H1 (cell line): ENCODE results near the gene ESYT2. TPM values are rescaled to one million over a fixed set of nuclear protein-coding genes. Genes with fewer than 3 reads are reported as not detected.

ENCODE experiments used
- BRCA1 ChIP-seq: IDR thresholded peaks from 2 replicates; pipeline ENCODE4 v1.6.1; 2012; ENCODE audit warnings: low read depth, low read length, improper control_type of control experiment
- CBX8 ChIP-seq: fragments of 300-800, 300-1000 bp; sonication (generic); IDR thresholded peaks from 2 replicates; pipeline ENCODE4 v1.7.1; 2016; ENCODE audit warnings: low read depth, low read length, borderline replicate concordance
- SIX5 ChIP-seq: IDR thresholded peaks from 2 replicates; pipeline ENCODE4 v1.6.1; 2011; ENCODE audit warnings: mild to moderate bottlenecking, low read depth, low read length
- SP4 ChIP-seq: IDR thresholded peaks from 2 replicates; pipeline ENCODE4 v1.6.1; 2012; ENCODE audit warnings: low read length, inconsistent platforms
- polyA plus RNA-seq, 7 experiments: library from polyadenylated mRNA; depleted of rRNA in 3 of 7; stranded (reverse) in 5 of 7; unstranded in 2 of 7; fragments of >200 nt in 5 of 7; fragments of 200-250 nt in 2 of 7; gene quantifications; 1 replicate in 5 of 7; 2 replicates in 1 of 7; 4 replicates in 1 of 7; pipeline versions ENCODE4 v1.2.1 to v1.2.3, GENCODE V29; 2011 to 2013; ENCODE audit warnings: missing spikeins in 2 of 7, mixed read lengths in 2 of 7
- total RNA-seq: library from RNA; stranded (reverse); fragmentation: NEBNext Ultra II Directional; extraction: Animal tissue kit (Norgen Biotek cat#: 25700); gene quantifications from 2 replicates; pipeline ENCODE4 v1.2.1, GENCODE V29; 2021

ESYT2 gene
- total and polyA plus RNA-seq, 2 of the 8 experiments (the other 6 are each of a cell fraction or from before 2014, with no cell fraction given): 27.0 to 37.5 TPM

DNA sequence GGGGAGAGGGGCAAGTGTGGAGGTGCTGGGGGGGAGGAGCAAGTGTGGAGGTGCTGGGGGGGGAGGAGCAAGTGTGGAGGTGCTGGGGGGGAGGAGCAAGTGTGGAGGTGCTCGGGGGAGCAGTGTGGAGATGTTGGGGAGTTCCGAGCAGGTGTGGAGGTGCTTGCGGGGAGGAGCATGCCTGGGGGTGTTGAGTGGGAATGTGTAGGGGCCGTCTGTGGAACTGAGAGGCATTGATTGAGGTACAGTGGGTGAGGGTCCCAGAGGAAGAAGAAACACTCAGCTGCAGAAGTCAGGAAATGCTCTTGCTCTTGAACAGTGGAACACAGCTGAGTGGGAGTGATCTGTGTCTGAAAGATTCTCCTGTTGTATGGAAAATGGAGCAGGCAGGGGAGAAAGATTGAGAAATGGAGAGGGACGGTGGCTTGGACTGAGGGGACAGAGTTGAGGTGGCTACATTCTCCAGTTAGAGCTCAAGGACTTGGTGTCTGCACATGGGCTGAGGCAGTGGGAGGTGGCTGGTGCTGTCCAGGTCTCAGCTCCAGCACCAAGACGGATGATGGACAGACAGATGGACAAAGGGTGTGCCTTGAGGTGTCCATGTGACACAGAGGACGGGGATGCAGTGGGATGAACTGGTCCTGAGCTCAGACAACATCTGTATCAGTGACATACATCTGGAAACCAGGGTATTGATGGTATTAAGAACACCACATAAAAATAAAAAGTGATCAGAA, 99.5 kb downstream of the ESYT2 start (continued):
- TF ChIP-seq SIX5 (no peak), SP4 (no peak), BRCA1 (no peak), CBX8 (no peak)
